Chondrocyte (in vitro differentiated cells): ENCODE measurements around the gene PAGE4. TPM values are rescaled to one million over a fixed set of nuclear protein-coding genes. Genes with fewer than 3 reads are reported as not detected.

ENCODE experiments used
- DNase-seq: peaks from one replicate; pipeline ENCODE4 v3.0.0; 2021; ENCODE audit warnings: mixed read lengths, low spot score
- H3K27ac Mint-ChIP-seq: one replicate; pipeline ENCODE4 v1.8.0; 2021; ENCODE audit warnings: mild to moderate bottlenecking, moderate library complexity, mixed read lengths; ENCODE audit not compliant: unreplicated experiment
- H3K27me3 Mint-ChIP-seq: 2 replicates; pipeline ENCODE4 v1.8.0; 2021; ENCODE audit warnings: low read depth, mixed read lengths
- H3K36me3 Mint-ChIP-seq: 2 replicates; pipeline ENCODE4 v1.8.0; 2021; ENCODE audit warnings: low read depth, mixed read lengths
- H3K4me1 Mint-ChIP-seq: 2 replicates; pipeline ENCODE4 v1.8.0; 2021; ENCODE audit warnings: low read depth, mild to moderate bottlenecking, mixed read lengths
- H3K4me3 Mint-ChIP-seq: one replicate; pipeline ENCODE4 v1.8.0; 2021; ENCODE audit warnings: mild to moderate bottlenecking, moderate library complexity, mixed read lengths; ENCODE audit not compliant: unreplicated experiment
- H3K9me3 Mint-ChIP-seq: 2 replicates; pipeline ENCODE4 v1.8.0; 2021; ENCODE audit warnings: low read depth, mixed read lengths
- total RNA-seq: library from RNA; stranded (reverse); gene quantifications from 3 replicates; pipeline ENCODE4 v1.2.1, GENCODE V29; 2021
- TF ChIP-seq, protein P1 (sequence below): fragments of 200-600 bp; sonication (generic); IDR thresholded peaks from 2 replicates; pipeline ENCODE4 v1.5.0; 2021; ENCODE audit warnings: antibody characterized with exemption, mild to moderate bottlenecking, moderate library complexity

Gene PAGE4
- total RNA-seq, 1 donor from 2014 or later: not detected

DNA sequence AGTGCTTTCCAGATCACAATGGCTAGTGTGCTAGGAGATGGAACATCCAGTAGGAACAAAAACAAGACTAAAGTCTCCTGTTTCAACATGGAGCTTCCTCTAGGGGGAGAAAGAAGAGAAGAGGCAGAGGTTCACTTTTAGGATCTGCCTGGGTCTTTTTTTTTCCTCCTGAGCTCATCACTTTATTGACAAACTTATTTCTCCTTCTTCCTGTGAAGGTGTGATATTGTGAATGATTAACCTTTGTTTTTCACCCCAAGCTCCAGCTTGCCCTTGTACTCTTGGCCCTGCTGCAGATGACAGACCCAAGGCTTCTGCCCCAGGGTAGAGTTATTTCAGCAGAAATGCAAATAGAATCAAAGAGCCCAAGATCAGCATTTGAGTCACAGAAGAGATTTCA, 13.5 kb downstream of the PAGE4 start:
- no peak for DNase-seq
- Mint-ChIP-seq H3K4me3 (no peak overlapping the region), H3K27ac (no peak overlapping the region), H3K4me1 (no peaks in the 10 kb centered on the region), H3K27me3 (peaks cover 4% of the 10 kb centered on the region), H3K9me3 (no peaks in the 10 kb centered on the region), H3K36me3 (no peaks in the 10 kb centered on the region)
- TF ChIP-seq, protein P1, sequence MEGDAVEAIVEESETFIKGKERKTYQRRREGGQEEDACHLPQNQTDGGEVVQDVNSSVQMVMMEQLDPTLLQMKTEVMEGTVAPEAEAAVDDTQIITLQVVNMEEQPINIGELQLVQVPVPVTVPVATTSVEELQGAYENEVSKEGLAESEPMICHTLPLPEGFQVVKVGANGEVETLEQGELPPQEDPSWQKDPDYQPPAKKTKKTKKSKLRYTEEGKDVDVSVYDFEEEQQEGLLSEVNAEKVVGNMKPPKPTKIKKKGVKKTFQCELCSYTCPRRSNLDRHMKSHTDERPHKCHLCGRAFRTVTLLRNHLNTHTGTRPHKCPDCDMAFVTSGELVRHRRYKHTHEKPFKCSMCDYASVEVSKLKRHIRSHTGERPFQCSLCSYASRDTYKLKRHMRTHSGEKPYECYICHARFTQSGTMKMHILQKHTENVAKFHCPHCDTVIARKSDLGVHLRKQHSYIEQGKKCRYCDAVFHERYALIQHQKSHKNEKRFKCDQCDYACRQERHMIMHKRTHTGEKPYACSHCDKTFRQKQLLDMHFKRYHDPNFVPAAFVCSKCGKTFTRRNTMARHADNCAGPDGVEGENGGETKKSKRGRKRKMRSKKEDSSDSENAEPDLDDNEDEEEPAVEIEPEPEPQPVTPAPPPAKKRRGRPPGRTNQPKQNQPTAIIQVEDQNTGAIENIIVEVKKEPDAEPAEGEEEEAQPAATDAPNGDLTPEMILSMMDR: no peak

DNA sequence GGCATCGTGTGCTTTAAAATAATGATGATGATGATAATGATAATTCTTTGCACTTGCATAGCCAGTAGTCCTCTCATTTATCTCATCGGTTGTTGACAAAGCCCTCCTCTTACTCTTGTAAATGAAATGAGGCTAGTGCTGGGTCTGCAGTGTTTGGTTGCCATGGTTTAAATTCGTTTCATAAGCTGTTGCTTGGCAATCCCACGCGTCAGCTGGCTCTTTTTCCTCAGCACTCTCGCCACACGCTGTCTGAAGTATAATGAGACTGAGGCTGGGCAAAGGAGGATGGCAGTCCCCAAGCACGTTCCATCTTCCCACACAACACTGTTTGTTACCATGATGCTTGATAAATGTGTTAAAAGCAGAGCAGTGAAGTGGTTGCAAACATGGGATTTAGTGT, 15.5 kb downstream of the PAGE4 start:
- Mint-ChIP-seq H3K27me3 (peaks cover 3% of the 10 kb centered on the region), H3K4me3 (no peak overlapping the region), H3K36me3 (no peaks in the 10 kb centered on the region), H3K9me3 (no peaks in the 10 kb centered on the region), H3K4me1 (no peaks in the 10 kb centered on the region), H3K27ac (no peak overlapping the region)
- TF ChIP-seq, protein P1: no peak
- DNase-seq: no peak

DNA sequence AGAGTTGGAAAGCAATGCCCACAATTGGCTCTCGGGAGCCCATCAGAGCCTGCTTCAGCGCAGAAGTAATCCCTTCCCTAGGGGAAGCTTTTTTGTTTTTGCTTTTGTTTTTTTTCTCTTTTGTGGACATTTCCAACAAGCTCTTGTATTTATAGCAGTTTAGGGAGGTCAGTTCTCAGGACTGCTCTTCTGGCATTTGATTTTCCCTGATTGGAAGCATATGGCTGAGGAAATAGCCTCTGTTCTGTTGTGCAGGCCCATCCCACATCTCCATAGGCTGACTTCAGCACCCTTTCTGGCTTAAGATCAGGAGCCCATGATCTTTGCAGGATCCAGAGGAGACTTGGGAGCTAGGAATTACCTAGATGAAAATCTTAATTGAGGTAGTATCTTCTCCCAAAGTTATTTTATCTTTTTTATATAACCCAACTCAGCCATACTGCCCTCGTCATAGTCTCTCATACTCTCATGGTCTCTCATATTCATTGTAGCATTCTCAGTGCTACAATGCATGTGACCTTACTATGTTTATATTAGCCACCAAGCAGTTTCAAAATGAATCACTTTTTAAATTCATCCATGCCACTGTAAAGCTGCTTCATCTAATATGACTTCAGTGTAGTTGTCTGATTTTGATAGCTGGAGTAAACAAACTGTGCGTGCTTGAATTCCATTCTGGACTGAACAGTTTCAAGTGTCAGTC, 16.7 kb downstream of the PAGE4 start:
- H3K36me3 Mint-ChIP-seq: no peaks in the 10 kb centered on the region
- DNase-seq: no peak
- peaks cover 3% of the 10 kb centered on the region for H3K27me3 Mint-ChIP-seq
- H3K9me3 Mint-ChIP-seq: no peaks in the 10 kb centered on the region
- no peak overlapping the region for H3K27ac Mint-ChIP-seq
- TF ChIP-seq, protein P1: no peak
- no peaks in the 10 kb centered on the region for H3K4me1 Mint-ChIP-seq
- no peak overlapping the region for H3K4me3 Mint-ChIP-seq

DNA sequence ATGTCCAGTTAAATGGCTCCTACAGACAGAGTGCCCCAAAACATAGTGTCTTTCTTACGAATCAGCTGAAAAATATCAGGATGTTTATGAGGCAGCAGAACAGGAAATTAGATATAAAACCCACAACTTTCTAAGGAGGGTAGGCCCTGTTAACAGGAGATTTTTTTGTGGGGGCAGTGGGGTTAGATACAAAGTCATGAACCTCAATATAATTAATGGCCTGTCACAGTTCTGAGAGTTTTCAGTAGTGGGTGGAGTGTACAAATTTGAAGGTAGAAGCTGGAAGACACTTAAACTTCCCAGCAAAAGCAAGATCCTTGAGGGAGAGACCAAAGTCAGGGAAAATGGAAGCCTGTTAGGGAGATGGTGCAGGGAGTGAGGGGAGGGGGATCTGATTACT, 17.4 kb downstream of the PAGE4 start:
- Mint-ChIP-seq H3K4me1 (no peaks in the 10 kb centered on the region), H3K27me3 (peaks cover 3% of the 10 kb centered on the region), H3K4me3 (no peak overlapping the region), H3K9me3 (no peaks in the 10 kb centered on the region), H3K36me3 (no peaks in the 10 kb centered on the region), H3K27ac (no peak overlapping the region)
- TF ChIP-seq, protein P1: no peak
- no peak for DNase-seq

DNA sequence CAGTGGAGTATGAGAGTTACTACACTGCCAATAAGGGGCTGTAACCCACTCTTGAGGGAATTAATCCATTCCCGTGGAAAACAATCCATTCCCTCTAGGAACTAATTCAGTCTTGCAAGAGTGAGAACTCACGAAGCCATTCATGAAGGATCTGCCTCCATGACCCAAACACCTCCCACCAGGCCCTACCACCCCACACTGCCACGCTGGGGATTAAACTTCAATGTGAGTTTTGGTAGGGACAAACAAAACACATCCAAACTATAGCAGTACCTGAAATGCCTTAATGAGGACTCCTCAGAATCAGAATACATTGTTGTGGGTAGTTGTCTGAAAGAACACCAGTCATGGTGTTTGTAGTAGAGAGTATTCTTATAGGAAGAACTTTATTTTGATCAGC, 19.2 kb downstream of the PAGE4 start:
- H3K4me3 Mint-ChIP-seq: no peak overlapping the region
- H3K9me3 Mint-ChIP-seq: no peaks in the 10 kb centered on the region

More for the DNA sequence above, 19.2 kb downstream of the PAGE4 start:
- Mint-ChIP-seq H3K27me3 (peaks cover 3% of the 10 kb centered on the region), H3K4me1 (no peaks in the 10 kb centered on the region), H3K27ac (no peak overlapping the region), H3K36me3 (no peaks in the 10 kb centered on the region)
- TF ChIP-seq, protein P1: no peak
- no peak for DNase-seq
